GM19452 (cell line): Measurements from ENCODE around the gene DHX38.
"Not testable (repeated sequence)": the region's sequence is repeated elsewhere in the genome, so short reads cannot be mapped to it uniquely, and the experiment has no call there.

Source experiments
- ATAC-seq: cut with Tn5 transposase; IDR thresholded peaks from one replicate; pipeline ENCODE4 v1.9.1; 2021; ENCODE audit not compliant: unreplicated experiment

The DHX38 gene

GRCh38 chr16:72093448-72094265 lies at the start of gene DHX38, which contains the start of gene TXNL4B:
TSS of gene DHX38 (plus strand) at chr16:72093847. CDS start at chr16:72096158, 2,311 bp downstream.
TSS of gene TXNL4B (minus strand) at chr16:72093620. CDS start at chr16:72090749, 2,871 bp downstream.
- peak; percentile 98 for ATAC-seq

DNA sequence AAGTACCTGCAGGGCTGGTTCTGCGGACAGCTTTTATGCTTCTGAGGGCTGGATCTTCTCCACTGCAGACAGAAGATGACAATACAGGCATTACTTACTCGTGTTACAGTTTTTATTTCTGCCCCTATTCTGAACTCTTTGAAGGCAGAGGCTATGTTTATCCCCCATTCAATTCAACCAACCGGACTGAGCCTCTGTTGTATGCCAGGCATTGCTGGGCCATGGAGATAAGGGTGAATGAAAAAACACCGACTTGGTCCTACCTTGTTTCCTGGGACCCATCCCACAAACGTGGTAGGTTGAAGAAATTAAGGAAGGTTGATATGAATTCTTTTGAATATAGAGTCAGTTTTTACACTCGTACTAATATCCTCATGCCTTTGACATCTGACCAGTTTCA lies 49.4 kb upstream of the DHX38 start:
- no peak for ATAC-seq

- ATAC-seq = no peak
Measured at GRCh38 chr16:72044825-72045359, 48.8 kb upstream of the DHX38 start.

GRCh38 chr16:72049110-72049509 lies 44.5 kb upstream of the DHX38 start:
- no peak for ATAC-seq

GRCh38 chr16:72050769-72051464 lies 42.7 kb upstream of the DHX38 start:
- no peak for ATAC-seq

DNA sequence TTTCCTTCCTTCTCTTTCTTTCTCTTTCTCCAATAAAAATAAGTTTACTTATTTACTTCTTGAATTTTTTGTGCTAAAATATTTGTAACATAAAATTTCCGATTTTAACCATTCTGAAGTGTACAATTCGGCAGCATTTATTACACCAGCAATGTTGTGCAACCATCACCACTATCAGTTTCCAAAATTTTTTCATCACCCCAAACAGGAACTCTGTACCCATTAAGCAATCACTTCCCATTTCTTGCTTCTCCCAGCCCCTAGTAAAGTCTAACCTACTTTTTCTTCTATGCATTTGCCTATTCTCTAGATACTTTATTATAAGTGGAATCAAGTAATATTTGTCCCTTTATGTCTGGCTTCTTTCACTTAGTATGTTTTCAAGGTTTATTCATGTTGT lies 41.8 kb upstream of the DHX38 start:
- ATAC-seq = no peak

GRCh38 chr16:72054254-72054847 lies 39.3 kb upstream of the DHX38 start, which contains the start of gene HP:
TSS of gene HP (plus strand) at chr16:72054505. CDS start at chr16:72054653, 148 bp downstream.
- not testable (repeated sequence) for ATAC-seq

GRCh38 chr16:72055911-72056310 lies 37.7 kb upstream of the DHX38 start:
- ATAC-seq = no peak

GRCh38 chr16:72057313-72057712 lies 36.3 kb upstream of the DHX38 start:
- not testable (repeated sequence) for ATAC-seq

- ATAC-seq = not testable (repeated sequence)
Measured at GRCh38 chr16:72059060-72059459, 34.6 kb upstream of the DHX38 start.

DNA sequence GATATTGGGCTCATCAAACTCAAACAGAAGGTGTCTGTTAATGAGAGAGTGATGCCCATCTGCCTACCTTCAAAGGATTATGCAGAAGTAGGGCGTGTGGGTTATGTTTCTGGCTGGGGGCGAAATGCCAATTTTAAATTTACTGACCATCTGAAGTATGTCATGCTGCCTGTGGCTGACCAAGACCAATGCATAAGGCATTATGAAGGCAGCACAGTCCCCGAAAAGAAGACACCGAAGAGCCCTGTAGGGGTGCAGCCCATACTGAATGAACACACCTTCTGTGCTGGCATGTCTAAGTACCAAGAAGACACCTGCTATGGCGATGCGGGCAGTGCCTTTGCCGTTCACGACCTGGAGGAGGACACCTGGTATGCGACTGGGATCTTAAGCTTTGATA lies 33.2 kb upstream of the DHX38 start:
- ATAC-seq = no peak

GRCh38 chr16:72061564-72061963 lies 32.1 kb upstream of the DHX38 start:
- ATAC-seq = no peak

DNA sequence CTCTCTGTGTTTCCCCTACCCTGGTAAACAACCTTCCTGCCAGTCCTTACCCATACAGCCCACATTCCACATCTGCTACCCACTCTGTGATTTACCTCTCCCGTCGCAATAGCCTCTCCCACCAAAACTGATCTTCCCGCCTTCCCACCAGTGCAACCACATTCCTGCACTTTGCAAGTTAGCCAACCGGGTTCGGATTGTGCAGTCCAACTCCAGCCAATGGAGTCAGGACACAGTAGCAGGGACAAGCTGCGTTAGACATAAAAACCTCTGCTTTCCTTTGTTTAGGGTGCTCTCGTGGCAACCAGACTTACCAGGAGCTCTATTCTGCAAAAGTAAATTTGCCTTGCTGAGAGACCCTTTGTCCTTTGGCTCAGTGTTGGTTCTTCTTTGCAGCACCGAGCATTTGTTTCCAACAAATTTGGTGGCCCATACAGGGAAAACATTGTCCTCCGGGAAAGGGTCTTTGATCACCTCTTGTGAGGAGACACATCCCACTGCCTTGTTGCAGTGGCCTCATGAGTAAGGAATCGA lies 29.2 kb upstream of the DHX38 start:
- ATAC-seq = no peak

DNA sequence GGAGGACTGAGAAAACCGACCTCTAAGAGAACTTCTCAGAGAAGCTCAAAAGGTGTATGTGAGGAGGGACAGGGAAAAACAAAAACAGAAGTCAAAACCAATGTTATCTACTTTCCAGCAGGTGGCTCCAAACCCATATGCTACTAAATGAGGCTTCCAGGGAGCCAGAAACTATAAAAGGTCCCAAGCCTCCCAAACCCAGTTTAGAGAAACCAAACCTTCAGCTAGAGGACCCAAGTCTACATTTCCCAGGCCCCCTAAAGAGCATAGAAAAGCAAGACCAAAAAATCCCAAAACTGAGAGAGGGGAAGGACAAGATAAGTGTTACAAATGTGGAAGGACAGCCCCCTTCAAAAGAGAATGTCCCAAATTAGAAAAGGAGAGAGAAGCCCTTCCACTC lies 26.9 kb upstream of the DHX38 start:
- no peak for ATAC-seq

GRCh38 chr16:72068930-72069329 lies 24.7 kb upstream of the DHX38 start:
- ATAC-seq = no peak

DNA sequence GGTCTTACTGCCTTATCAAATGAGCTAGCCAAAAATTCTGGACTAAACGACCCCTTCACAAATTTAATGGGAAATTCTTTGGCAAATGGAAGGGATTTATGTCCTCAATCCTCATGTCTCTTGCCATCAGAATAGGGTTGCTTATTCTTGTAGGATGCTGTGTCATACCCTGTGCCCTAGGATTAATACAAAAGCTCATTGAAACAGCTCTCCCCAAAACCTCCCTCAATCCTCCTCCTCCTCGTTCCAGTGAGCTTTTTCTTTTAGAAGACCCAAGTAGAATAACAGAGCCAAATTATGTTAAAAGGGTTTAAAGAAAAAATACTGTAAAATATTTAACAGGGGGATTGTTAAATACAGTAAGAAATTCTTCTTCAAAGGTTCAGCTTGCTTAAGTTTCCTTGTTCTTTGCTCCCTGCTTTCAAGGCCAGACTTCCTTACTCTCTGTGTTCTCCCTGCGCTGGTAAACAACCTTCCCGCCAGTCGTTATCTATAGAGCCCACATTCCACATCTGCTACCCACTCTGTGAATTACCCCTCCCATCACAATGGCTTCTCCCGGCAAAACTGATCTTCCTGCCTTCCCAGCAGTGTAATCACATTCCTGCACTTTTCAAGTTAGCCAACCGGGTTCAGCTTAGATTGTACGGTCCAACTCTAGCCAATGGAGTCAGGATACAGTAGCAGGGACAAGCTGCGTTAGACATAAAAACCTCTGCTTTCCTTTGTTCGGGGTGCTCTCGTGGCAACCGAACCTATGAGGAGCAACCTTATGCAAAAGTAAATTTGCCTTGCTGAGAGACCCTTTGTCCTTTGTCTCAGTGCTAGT lies 20.9 kb upstream of the DHX38 start:
- ATAC-seq = no peak

DNA sequence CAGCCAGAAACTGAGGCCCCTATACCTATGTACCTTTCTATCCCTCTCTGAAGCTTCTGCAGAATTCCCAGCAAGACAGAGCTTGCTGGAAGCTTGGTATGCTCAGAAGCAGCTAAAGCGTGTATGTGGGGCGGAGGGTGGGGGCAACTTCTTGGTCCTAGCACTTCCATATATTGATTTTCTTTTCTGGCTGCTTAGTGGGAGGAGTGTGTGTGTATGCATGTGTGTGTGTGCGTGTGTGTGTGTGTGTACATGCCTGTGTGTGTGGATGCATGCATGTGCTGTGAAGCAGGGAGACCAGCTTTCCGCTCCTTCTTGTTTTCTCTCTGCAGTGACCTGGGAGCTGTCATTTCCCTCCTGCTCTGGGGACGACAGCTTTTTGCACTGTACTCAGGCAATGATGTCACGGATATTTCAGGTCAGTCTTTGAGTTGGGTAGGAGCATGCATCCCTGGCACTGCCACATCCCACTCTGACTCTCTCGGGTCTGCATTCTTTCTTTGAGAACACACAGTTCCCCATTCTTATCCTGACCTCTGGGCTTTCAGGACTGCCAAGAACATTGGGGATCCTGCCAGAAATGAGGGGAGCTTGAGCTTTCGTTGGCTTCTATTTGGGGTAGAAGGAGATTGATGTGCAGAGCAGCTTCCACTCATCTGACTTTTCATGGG lies 20.0 kb upstream of the DHX38 start:
- ATAC-seq = no peak

- not testable (repeated sequence) for ATAC-seq
Measured at GRCh38 chr16:72075067-72075466, 18.6 kb upstream of the DHX38 start.

- ATAC-seq = not testable (repeated sequence)
Measured at GRCh38 chr16:72076991-72077706, 16.5 kb upstream of the DHX38 start.
